ENCODE measurements around the gene NBL1. TPM values are rescaled to one million over a fixed set of nuclear protein-coding genes. Genes with fewer than 3 reads are reported as not detected.
"Not testable (repeated sequence)": the region's sequence is repeated elsewhere in the genome, so short reads cannot be mapped to it uniquely, and the experiment has no call there.

Gene NBL1
- total RNA-seq, 1 donor from 2014 or later = 154 TPM

- DNase-seq (ENCODE audit: low spot score) = no peak
Observed at GRCh38 chr1:19621274-19621950, 22.7 kb upstream of the NBL1 start.

GRCh38 chr1:19622204-19622603, 21.9 kb upstream of the NBL1 start:
- DNase-seq (ENCODE audit: low spot score) = no peak

GRCh38 chr1:19623523-19623922, 20.6 kb upstream of the NBL1 start:
- peak; percentile 36 for DNase-seq (ENCODE audit: low spot score)

GRCh38 chr1:19625291-19625937, 18.7 kb upstream of the NBL1 start:
- no peak for DNase-seq (ENCODE audit: low spot score)

GRCh38 chr1:19628879-19629278, 15.2 kb upstream of the NBL1 start:
- no peak for DNase-seq (ENCODE audit: low spot score)

GRCh38 chr1:19629357-19629756, 14.8 kb upstream of the NBL1 start:
- no peak for DNase-seq (ENCODE audit: low spot score)

GRCh38 chr1:19630192-19630591, 13.9 kb upstream of the NBL1 start:
- not testable (repeated sequence) for DNase-seq (ENCODE audit: low spot score)

GRCh38 chr1:19630720-19631395, 13.3 kb upstream of the NBL1 start:
- no peak for DNase-seq (ENCODE audit: low spot score)

- DNase-seq (ENCODE audit: low spot score) = no peak
Observed at GRCh38 chr1:19632211-19632610, 11.9 kb upstream of the NBL1 start.

- DNase-seq (ENCODE audit: low spot score) = no peak
Observed at GRCh38 chr1:19633106-19633505, 11.0 kb upstream of the NBL1 start.

GRCh38 chr1:19635064-19635463, 9.0 kb upstream of the NBL1 start:
- not testable (repeated sequence) for DNase-seq (ENCODE audit: low spot score)

- DNase-seq (ENCODE audit: low spot score) = no peak
Observed at GRCh38 chr1:19635646-19636045, 8.5 kb upstream of the NBL1 start.

GRCh38 chr1:19636065-19636464, 8.0 kb upstream of the NBL1 start:
- no peak for DNase-seq (ENCODE audit: low spot score)

GRCh38 chr1:19636749-19637148, 7.4 kb upstream of the NBL1 start:
- not testable (repeated sequence) for DNase-seq (ENCODE audit: low spot score)

- DNase-seq (ENCODE audit: low spot score) = no peak
Observed at GRCh38 chr1:19637606-19638005, 6.5 kb upstream of the NBL1 start.

GRCh38 chr1:19639228-19639627, 4.9 kb upstream of the NBL1 start:
- not testable (repeated sequence) for DNase-seq (ENCODE audit: low spot score)

- peak; percentile 58 for DNase-seq (ENCODE audit: low spot score)
Observed at GRCh38 chr1:19639999-19640362, 4.1 kb upstream of the NBL1 start.

- DNase-seq (ENCODE audit: low spot score) = peak; percentile 74
Observed at GRCh38 chr1:19640363-19641316, 3.5 kb upstream of the NBL1 start.

GRCh38 chr1:19643121-19643520, 990 bp upstream of the NBL1 start:
- DNase-seq (ENCODE audit: low spot score) = peak; percentile 69

GRCh38 chr1:19644395-19644680, 227 bp downstream of the NBL1 start:
- DNase-seq (ENCODE audit: low spot score) = no peak

GRCh38 chr1:19644681-19645410, 735 bp downstream of the NBL1 start:
- no peak for DNase-seq (ENCODE audit: low spot score)

Data from mucosa of gallbladder (tissue), 1 donor.